ENCODE measurements around the gene KCNQ1OT1. TPM values are rescaled to one million over a fixed set of nuclear protein-coding genes. Genes with fewer than 3 reads are reported as not detected.

KCNQ1OT1 gene
- polyA plus RNA-seq, 1 of the 3 experiments (the other 2 are of a cell fraction), result 0.03 TPM

- POLR2A ChIA-PET, result interaction anchor here (1.6 kb wide), 1 partner anchor 12 kb away, joined by 4 read pairs; no protein-coding TSS in a partner anchor
- Histone ChIP-seq H3K4me1 (ENCODE audit: control insufficient read depth in 1 of 2, insufficient read depth in 2 of 2, low read depth in 1 of 2, low read length in 1 of 2) (peaks cover 0 to 8% of the 10 kb centered on the region in 2 experiments; a peak in 1 of 4 replicates), H4K20me1 (ENCODE audit: insufficient read depth) (no peaks in the 10 kb centered on the region), H3K27me3 (ENCODE audit: insufficient read depth) (no peaks in the 10 kb centered on the region), H3K27ac (ENCODE audit: low read depth in 2 of 2, low read length in 1 of 2) (no peak overlapping the region), H3K4me2 (no peak overlapping the region), H3K79me2 (ENCODE audit: insufficient read depth) (no peaks in the 10 kb centered on the region), H3K4me3 (ENCODE audit: low read depth in 2 of 2, low read length in 1 of 2) (no peak overlapping the region; a peak in 1 of 4 replicates), H3K9me2 (no peaks in the 10 kb centered on the region), H3K9me3 (0 out of 2 replicates have a peak, but pooled peaks cover 4% of the 10 kb centered on the region), H3K36me3 (replicated peaks in 1 of 2; ENCODE audit: control insufficient read depth in 1 of 2, insufficient read depth in 2 of 2, low read length in 1 of 2) (peaks cover 0 to 5% of the 10 kb centered on the region in 2 experiments), H3K9ac (no peak overlapping the region), H2AFZ (ENCODE audit: low read depth) (no peak overlapping the region), H3F3A (replicated peaks; ENCODE audit: insufficient read depth) (no peaks in the 10 kb centered on the region)
- CTCF ChIA-PET, result interaction anchor here (0.7 kb wide), 1 partner anchor 131 kb away, joined by 4 read pairs; no protein-coding TSS in a partner anchor
- TF ChIP-seq JUND (IDR thresholded peaks at IDR 0.05), result no peak
- TF ChIP-seq, protein P1, sequence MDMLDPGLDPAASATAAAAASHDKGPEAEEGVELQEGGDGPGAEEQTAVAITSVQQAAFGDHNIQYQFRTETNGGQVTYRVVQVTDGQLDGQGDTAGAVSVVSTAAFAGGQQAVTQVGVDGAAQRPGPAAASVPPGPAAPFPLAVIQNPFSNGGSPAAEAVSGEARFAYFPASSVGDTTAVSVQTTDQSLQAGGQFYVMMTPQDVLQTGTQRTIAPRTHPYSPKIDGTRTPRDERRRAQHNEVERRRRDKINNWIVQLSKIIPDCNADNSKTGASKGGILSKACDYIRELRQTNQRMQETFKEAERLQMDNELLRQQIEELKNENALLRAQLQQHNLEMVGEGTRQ (IDR thresholded peaks at IDR 0.05; ENCODE audit: borderline replicate concordance, low read depth, low read length), result no peak
- TF ChIP-seq EZH2phosphoT487 (IDR thresholded peaks at IDR 0.05; ENCODE audit: borderline replicate concordance, low read depth), result no peak
- no peak for TF ChIP-seq YY1 (IDR thresholded peaks at IDR 0.05; ENCODE audit: low read depth)
- no peak for TF ChIP-seq MAX (IDR thresholded peaks at IDR 0.05; ENCODE audit: low read depth)
- TF ChIP-seq RFX5 (IDR thresholded peaks at IDR 0.05; ENCODE audit: low read length), result no peak
- TF ChIP-seq EP300 (IDR thresholded peaks at IDR 0.05; ENCODE audit: borderline replicate concordance in 1 of 2, low read depth in 1 of 2, low read length in 1 of 2), result no peak
- TF ChIP-seq GABPA (IDR thresholded peaks at IDR 0.05; ENCODE audit: low read depth), result no peak
- no peak for TF ChIP-seq TEAD4 (IDR thresholded peaks at IDR 0.05; ENCODE audit: borderline replicate concordance, insufficient read depth)
- TF ChIP-seq FOXJ3 (CRISPR knock-in tag; IDR thresholded peaks at IDR 0.05), result no peak
- TF ChIP-seq, protein P2, sequence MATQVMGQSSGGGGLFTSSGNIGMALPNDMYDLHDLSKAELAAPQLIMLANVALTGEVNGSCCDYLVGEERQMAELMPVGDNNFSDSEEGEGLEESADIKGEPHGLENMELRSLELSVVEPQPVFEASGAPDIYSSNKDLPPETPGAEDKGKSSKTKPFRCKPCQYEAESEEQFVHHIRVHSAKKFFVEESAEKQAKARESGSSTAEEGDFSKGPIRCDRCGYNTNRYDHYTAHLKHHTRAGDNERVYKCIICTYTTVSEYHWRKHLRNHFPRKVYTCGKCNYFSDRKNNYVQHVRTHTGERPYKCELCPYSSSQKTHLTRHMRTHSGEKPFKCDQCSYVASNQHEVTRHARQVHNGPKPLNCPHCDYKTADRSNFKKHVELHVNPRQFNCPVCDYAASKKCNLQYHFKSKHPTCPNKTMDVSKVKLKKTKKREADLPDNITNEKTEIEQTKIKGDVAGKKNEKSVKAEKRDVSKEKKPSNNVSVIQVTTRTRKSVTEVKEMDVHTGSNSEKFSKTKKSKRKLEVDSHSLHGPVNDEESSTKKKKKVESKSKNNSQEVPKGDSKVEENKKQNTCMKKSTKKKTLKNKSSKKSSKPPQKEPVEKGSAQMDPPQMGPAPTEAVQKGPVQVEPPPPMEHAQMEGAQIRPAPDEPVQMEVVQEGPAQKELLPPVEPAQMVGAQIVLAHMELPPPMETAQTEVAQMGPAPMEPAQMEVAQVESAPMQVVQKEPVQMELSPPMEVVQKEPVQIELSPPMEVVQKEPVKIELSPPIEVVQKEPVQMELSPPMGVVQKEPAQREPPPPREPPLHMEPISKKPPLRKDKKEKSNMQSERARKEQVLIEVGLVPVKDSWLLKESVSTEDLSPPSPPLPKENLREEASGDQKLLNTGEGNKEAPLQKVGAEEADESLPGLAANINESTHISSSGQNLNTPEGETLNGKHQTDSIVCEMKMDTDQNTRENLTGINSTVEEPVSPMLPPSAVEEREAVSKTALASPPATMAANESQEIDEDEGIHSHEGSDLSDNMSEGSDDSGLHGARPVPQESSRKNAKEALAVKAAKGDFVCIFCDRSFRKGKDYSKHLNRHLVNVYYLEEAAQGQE (IDR thresholded peaks at IDR 0.05; ENCODE audit: low read depth, low read length), result no peak
- no peak for TF ChIP-seq TCF12 (IDR thresholded peaks at IDR 0.05)
- no peak for TF ChIP-seq ELF1 (IDR thresholded peaks at IDR 0.05)
- TF ChIP-seq USF1 (IDR thresholded peaks at IDR 0.05; ENCODE audit: borderline replicate concordance, low read depth), result no peak
- no peak for TF ChIP-seq MEF2A (IDR thresholded peaks at IDR 0.05; ENCODE audit: borderline replicate concordance, low read depth)
- TF ChIP-seq RXRA (IDR thresholded peaks at IDR 0.05; ENCODE audit: borderline replicate concordance, low read depth), result no peak
- TF ChIP-seq, protein P3, sequence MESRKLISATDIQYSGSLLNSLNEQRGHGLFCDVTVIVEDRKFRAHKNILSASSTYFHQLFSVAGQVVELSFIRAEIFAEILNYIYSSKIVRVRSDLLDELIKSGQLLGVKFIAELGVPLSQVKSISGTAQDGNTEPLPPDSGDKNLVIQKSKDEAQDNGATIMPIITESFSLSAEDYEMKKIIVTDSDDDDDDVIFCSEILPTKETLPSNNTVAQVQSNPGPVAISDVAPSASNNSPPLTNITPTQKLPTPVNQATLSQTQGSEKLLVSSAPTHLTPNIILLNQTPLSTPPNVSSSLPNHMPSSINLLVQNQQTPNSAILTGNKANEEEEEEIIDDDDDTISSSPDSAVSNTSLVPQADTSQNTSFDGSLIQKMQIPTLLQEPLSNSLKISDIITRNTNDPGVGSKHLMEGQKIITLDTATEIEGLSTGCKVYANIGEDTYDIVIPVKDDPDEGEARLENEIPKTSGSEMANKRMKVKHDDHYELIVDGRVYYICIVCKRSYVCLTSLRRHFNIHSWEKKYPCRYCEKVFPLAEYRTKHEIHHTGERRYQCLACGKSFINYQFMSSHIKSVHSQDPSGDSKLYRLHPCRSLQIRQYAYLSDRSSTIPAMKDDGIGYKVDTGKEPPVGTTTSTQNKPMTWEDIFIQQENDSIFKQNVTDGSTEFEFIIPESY (IDR thresholded peaks at IDR 0.05; ENCODE audit: borderline replicate concordance, low read depth), result no peak
- TF ChIP-seq NFIC (IDR thresholded peaks at IDR 0.05; ENCODE audit: borderline replicate concordance), result no peak
- no peak for DNase-seq
- WGBS (ENCODE audit: low lambda C conversion rate), result 67% methylated on average over 1 of the region's 2 CpGs
Measured at GRCh38 chr11:2663506-2663905, 36.3 kb downstream of the KCNQ1OT1 start.

Data from SK-N-SH (cell line).